Coronary artery (tissue), 2 donors: ENCODE data around the gene EBP.

Source experiments
- DNase-seq: peaks from one replicate; pipeline ENCODE4 v3.0.0-alpha.2; 2017; ENCODE audit warnings: low spot score
- H3K27ac ChIP-seq, 2 donors: fragments of 200-600 bp; sonication (generic); one replicate each; pipeline ENCODE4 v1.5.1; 2016 to 2019
- H3K4me3 ChIP-seq: fragments of 200-600 bp; sonication (generic); 2 replicates; pipeline ENCODE4 v1.5.1; 2016; ENCODE audit warnings: mild to moderate bottlenecking, moderate library complexity
- CTCF ChIP-seq: fragments of 200-600 bp; sonication (generic); IDR thresholded peaks from one replicate; pipeline ENCODE4 v1.5.1; 2019; ENCODE audit warnings: antibody characterized with exemption

EBP gene

DNA sequence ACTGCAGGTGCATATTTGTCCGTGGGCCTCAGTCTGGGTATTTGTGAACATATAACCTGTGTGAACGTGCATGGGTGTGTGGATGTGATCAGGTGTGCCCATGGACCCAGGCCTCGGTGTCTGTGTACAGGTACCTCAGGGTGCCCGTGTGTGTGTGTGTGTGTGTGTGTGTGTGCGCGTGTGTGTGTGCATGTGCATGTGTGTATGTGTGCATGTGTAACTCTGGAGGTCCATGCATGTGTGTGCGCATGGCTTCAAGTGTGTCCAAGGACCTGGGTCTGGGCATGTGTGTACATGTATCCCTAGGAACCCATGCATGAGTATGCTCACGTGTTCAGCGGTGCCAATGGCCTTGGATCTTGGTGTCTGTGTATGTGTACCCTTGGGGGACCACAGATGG lies 29.8 kb upstream of the EBP start:
- no peak for TF ChIP-seq CTCF
- Histone ChIP-seq H3K27ac (no peak overlapping the region), H3K4me3 (no peak overlapping the region)
- DNase-seq: no peak

- no peak for DNase-seq
- H3K4me3 ChIP-seq: no peak overlapping the region
- TF ChIP-seq CTCF: no peak
- H3K27ac ChIP-seq: no peak overlapping the region
Measured at GRCh38 chrX:48492293-48492910, 29.2 kb upstream of the EBP start.

- H3K27ac ChIP-seq: no peak overlapping the region
Measured at GRCh38 chrX:48493890-48494364, 27.7 kb upstream of the EBP start.

GRCh38 chrX:48496660-48497059 lies 24.9 kb upstream of the EBP start:
- no peak for TF ChIP-seq CTCF
- DNase-seq: no peak
- no peak overlapping the region for H3K4me3 ChIP-seq
- no peak overlapping the region for H3K27ac ChIP-seq

More at GRCh38 chrX:48493890-48494364, 27.7 kb upstream of the EBP start:
- no peak for TF ChIP-seq CTCF
- no peak overlapping the region for H3K4me3 ChIP-seq
- DNase-seq: no peak

GRCh38 chrX:48497871-48498270 lies 23.7 kb upstream of the EBP start:
- Histone ChIP-seq H3K4me3 (no peak overlapping the region), H3K27ac (no peak overlapping the region)
- TF ChIP-seq CTCF: no peak
- no peak for DNase-seq

DNA sequence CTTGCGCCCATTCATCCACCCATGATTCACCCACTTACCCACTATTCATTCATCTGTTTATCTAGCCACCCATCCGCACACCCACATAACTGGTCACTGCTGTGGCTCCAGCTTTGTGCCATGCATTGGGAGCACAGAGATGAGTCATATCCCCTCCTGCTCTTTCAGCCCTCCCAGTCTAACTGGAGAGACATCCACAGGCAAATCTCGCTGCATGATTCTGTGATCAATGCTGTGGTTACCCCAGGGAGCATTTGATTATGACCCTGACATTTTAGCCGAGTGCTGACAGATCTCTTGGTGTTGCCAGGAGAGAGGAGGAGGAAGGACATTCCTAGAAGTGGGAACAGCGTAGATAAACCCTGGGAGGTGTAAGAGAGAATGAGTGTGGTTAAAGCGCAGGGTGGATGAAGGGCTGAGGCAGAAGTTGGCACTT lies 23.2 kb upstream of the EBP start:
- Histone ChIP-seq H3K27ac (no peak overlapping the region), H3K4me3 (no peak overlapping the region)
- DNase-seq: no peak
- no peak for TF ChIP-seq CTCF

DNA sequence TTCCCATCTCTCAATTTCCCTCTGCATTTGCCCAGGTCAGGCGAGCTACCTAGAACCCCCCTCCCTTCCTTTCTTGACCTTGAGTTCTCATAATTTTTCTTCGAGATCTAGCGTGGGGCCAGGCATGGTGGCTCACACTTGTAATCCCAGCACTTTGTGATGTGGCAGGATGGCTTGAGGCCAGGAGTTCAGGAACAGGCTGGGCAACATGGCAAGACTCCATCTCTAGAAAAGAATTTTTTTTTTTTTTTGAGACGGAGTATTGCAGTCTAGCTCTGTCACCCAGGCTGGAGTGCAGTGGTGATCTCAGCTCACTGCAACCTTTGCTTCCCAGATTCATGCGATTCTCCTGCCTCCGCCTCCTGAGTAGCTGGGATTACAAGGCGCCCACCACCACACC lies 17.3 kb upstream of the EBP start:
- Histone ChIP-seq H3K27ac (no peak overlapping the region), H3K4me3 (no peak overlapping the region)
- no peak for TF ChIP-seq CTCF
- DNase-seq: no peak
